DMS 273 (cell line): ENCODE measurements around the gene PSMD14.

Source experiments
- DNase-seq: peaks from one replicate; lab custom pipeline; 2025; ENCODE audit not compliant: unreplicated experiment; lab: John Stamatoyannopoulos, UW

Gene PSMD14

GRCh38 chr2:161438598-161438997 is 130.4 kb downstream of the PSMD14 start:
- no peak for DNase-seq

GRCh38 chr2:161445097-161445496 is 136.9 kb downstream of the PSMD14 start:
- no peak for DNase-seq

- DNase-seq, result no peak
These were observed 140.2 kb downstream of the PSMD14 start for GRCh38 chr2:161448431-161448830.
